SK-N-SH treated with all-trans-retinoic acid at 6 μM for 48 hours (cell line): ENCODE data around the gene MRPS18B.

Experiments used
- ATAC-seq: fragments of 200-7000 bp; cut with Tn5 transposase; 3 replicates; pipeline ENCODE4 v1.9.1; 2020; ENCODE audit warnings: mild to moderate bottlenecking, moderate library complexity
- ARNTL ChIP-seq: fragments of 450-650 bp; formaldehyde crosslinking; IDR thresholded peaks from 2 replicates; pipeline ENCODE4 v1.5.0; 2020; ENCODE audit warnings: low read depth, mild to moderate bottlenecking, moderate library complexity, borderline replicate concordance
- BACH2 ChIP-seq: fragments of 250-450 bp; sonication (Bioruptor Pico); IDR thresholded peaks from 2 replicates; pipeline ENCODE4 v1.9.0; 2021; ENCODE audit warnings: mild to moderate bottlenecking, borderline replicate concordance
- CREB5 ChIP-seq: fragments of 250-450 bp; sonication (Bioruptor Pico); IDR thresholded peaks from 2 replicates; pipeline ENCODE4 v1.5.1; 2020; ENCODE audit warnings: low read depth, mild to moderate bottlenecking, moderate library complexity
- CSDC2 ChIP-seq: fragments of 250-450 bp; sonication (Bioruptor Pico); IDR thresholded peaks from 2 replicates; pipeline ENCODE4 v1.5.0; 2020; ENCODE audit warnings: mild to moderate bottlenecking, moderate library complexity
- CSRNP3 ChIP-seq: fragments of 250-450 bp; sonication (Bioruptor Pico); IDR thresholded peaks from 2 replicates; pipeline ENCODE4 v1.5.1; 2021; ENCODE audit warnings: mild to moderate bottlenecking, moderate library complexity
- ESRRG ChIP-seq: fragments of 250-450 bp; sonication (Bioruptor Pico); IDR thresholded peaks from 2 replicates; pipeline ENCODE4 v1.6.1; 2021; ENCODE audit warnings: mild to moderate bottlenecking
- GLIS3 ChIP-seq: fragments of 250-450 bp; sonication (Bioruptor Pico); IDR thresholded peaks from 2 replicates; pipeline ENCODE4 v1.5.0; 2020; ENCODE audit warnings: mild to moderate bottlenecking, moderate library complexity
- ISL1 ChIP-seq: fragments of 250-450 bp; sonication (Bioruptor Pico); IDR thresholded peaks from 2 replicates; pipeline ENCODE4 v2.1.2; 2022; ENCODE audit warnings: mild to moderate bottlenecking, moderate library complexity
- OSR1 ChIP-seq: fragments of 250-450 bp; sonication (Bioruptor Pico); IDR thresholded peaks from 2 replicates; pipeline ENCODE4 v1.8.0; 2022; ENCODE audit warnings: moderate library complexity, mild to moderate bottlenecking, inconsistent platforms
- RARB ChIP-seq: fragments of 250-450 bp; sonication (Bioruptor Pico); IDR thresholded peaks from 2 replicates; pipeline ENCODE4 v1.8.0; 2021; ENCODE audit warnings: mild to moderate bottlenecking, moderate library complexity
- SNAI2 ChIP-seq: fragments of 250-450 bp; sonication (Bioruptor Pico); IDR thresholded peaks from 2 replicates; pipeline ENCODE4 v1.5.0; 2020; ENCODE audit warnings: mild to moderate bottlenecking, moderate library complexity
- TCF4 ChIP-seq: fragments of 250-450 bp; sonication (Bioruptor Pico); IDR thresholded peaks from 2 replicates; pipeline ENCODE4 v1.8.0; 2021; ENCODE audit warnings: mild to moderate bottlenecking, moderate library complexity, borderline replicate concordance
- TOX ChIP-seq: fragments of 250-450 bp; sonication (Bioruptor Pico); IDR thresholded peaks from 2 replicates; pipeline ENCODE4 v1.8.0; 2021; ENCODE audit warnings: mild to moderate bottlenecking, moderate library complexity, borderline replicate concordance
- TSHZ2 ChIP-seq: fragments of 250-450 bp; sonication (Bioruptor Pico); IDR thresholded peaks from 2 replicates; pipeline ENCODE4 v1.5.0; 2020; ENCODE audit warnings: mild to moderate bottlenecking, moderate library complexity
- ZFP3 ChIP-seq: fragments of 250-450 bp; sonication (Bioruptor Pico); IDR thresholded peaks from 2 replicates; pipeline ENCODE4 v1.5.0; 2020; ENCODE audit warnings: mild to moderate bottlenecking, moderate library complexity
- ZFP30 ChIP-seq: fragments of 450-650 bp; formaldehyde crosslinking; IDR thresholded peaks from 2 replicates; pipeline ENCODE4 v1.5.0; 2022; ENCODE audit warnings: mild to moderate bottlenecking, moderate library complexity
- ZNF565 ChIP-seq: fragments of 450-650 bp; formaldehyde crosslinking; conservative IDR thresholded peaks from 2 replicates; pipeline ENCODE4 v1.5.0; 2020; ENCODE audit warnings: low read depth, mild to moderate bottlenecking, moderate library complexity
- ZNF70 ChIP-seq: fragments of 450-650 bp; formaldehyde crosslinking; IDR thresholded peaks from 2 replicates; pipeline ENCODE4 v1.5.0; 2020; ENCODE audit warnings: mild to moderate bottlenecking, moderate library complexity
- TF ChIP-seq, protein P1 (sequence below): fragments of 250-450 bp; sonication (Bioruptor Pico); IDR thresholded peaks from 2 replicates; pipeline ENCODE4 v1.8.0; 2020; ENCODE audit warnings: mild to moderate bottlenecking, moderate library complexity, borderline replicate concordance
- TF ChIP-seq, protein P2 (sequence below): fragments of 250-450 bp; sonication (Bioruptor Pico); IDR thresholded peaks from 2 replicates; pipeline ENCODE4 v1.8.0; 2021; ENCODE audit warnings: low read depth, mild to moderate bottlenecking, moderate library complexity, borderline replicate concordance

The MRPS18B gene

DNA sequence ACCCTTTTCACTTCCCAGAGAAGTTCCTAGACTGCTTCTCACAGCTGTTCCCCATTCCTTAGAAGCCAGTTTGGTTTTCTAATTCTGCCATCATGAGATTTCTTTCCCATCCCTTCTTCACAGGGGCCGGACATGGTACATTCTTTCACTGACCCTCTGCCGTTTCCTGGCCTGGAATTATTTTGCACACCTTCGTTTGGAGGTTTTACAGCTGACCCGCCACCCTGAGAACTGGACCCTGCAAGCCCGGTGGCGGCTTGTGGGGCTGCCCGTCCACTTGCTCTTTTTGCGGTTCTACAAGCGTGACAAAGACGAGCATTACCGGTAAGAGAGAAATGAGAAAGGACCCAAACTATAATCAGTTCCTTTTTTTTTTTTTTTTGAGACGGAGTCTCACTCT lies 33.5 kb downstream of the MRPS18B start (continued):
- TF ChIP-seq TCF4 (CRISPR knock-in tag) (no peak), BACH2 (no peak), TSHZ2 (CRISPR knock-in tag) (no peak)

- TF ChIP-seq CREB5 (CRISPR knock-in tag) = no peak
- TF ChIP-seq TSHZ2 (CRISPR knock-in tag) = no peak
- no peak for TF ChIP-seq ZNF70 (CRISPR knock-in tag)
- TF ChIP-seq, protein P1, sequence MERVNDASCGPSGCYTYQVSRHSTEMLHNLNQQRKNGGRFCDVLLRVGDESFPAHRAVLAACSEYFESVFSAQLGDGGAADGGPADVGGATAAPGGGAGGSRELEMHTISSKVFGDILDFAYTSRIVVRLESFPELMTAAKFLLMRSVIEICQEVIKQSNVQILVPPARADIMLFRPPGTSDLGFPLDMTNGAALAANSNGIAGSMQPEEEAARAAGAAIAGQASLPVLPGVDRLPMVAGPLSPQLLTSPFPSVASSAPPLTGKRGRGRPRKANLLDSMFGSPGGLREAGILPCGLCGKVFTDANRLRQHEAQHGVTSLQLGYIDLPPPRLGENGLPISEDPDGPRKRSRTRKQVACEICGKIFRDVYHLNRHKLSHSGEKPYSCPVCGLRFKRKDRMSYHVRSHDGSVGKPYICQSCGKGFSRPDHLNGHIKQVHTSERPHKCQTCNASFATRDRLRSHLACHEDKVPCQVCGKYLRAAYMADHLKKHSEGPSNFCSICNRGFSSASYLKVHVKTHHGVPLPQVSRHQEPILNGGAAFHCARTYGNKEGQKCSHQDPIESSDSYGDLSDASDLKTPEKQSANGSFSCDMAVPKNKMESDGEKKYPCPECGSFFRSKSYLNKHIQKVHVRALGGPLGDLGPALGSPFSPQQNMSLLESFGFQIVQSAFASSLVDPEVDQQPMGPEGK (CRISPR knock-in tag) = no peak
- no peak for TF ChIP-seq RARB (CRISPR knock-in tag)
- TF ChIP-seq SNAI2 (CRISPR knock-in tag) = no peak
- no peak for TF ChIP-seq TCF4 (CRISPR knock-in tag)
- no peak for TF ChIP-seq ISL1
- TF ChIP-seq ZFP3 = no peak
- TF ChIP-seq, protein P2, sequence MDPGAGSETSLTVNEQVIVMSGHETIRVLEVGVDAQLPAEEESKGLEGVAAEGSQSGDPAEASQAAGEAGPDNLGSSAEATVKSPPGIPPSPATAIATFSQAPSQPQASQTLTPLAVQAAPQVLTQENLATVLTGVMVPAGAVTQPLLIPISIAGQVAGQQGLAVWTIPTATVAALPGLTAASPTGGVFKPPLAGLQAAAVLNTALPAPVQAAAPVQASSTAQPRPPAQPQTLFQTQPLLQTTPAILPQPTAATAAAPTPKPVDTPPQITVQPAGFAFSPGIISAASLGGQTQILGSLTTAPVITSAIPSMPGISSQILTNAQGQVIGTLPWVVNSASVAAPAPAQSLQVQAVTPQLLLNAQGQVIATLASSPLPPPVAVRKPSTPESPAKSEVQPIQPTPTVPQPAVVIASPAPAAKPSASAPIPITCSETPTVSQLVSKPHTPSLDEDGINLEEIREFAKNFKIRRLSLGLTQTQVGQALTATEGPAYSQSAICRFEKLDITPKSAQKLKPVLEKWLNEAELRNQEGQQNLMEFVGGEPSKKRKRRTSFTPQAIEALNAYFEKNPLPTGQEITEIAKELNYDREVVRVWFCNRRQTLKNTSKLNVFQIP = no peak
- TF ChIP-seq CSDC2 (CRISPR knock-in tag) = no peak
- TF ChIP-seq OSR1 (CRISPR knock-in tag) = no peak
- no peak for TF ChIP-seq ZFP30 (CRISPR knock-in tag)
- TF ChIP-seq GLIS3 (CRISPR knock-in tag) = no peak
- no peak for TF ChIP-seq TOX (CRISPR knock-in tag)
- no peak for TF ChIP-seq CSRNP3 (CRISPR knock-in tag)
- TF ChIP-seq ZNF565 (CRISPR knock-in tag) = no peak
- no peak for TF ChIP-seq ARNTL (CRISPR knock-in tag)
- no peak for TF ChIP-seq ESRRG
- TF ChIP-seq, all 23 proteins: peak for 0
- ATAC-seq = no peak
Observed at GRCh38 chr6:30654798-30655742, 37.4 kb downstream of the MRPS18B start.
